ENCODE measurements around the gene KIAA0825. TPM values are rescaled to one million over a fixed set of nuclear protein-coding genes. Genes with fewer than 3 reads are reported as not detected.

KIAA0825 gene
- total RNA-seq, 2 experiments from 2014 or later, result 0.19 to 0.32 TPM

DNA sequence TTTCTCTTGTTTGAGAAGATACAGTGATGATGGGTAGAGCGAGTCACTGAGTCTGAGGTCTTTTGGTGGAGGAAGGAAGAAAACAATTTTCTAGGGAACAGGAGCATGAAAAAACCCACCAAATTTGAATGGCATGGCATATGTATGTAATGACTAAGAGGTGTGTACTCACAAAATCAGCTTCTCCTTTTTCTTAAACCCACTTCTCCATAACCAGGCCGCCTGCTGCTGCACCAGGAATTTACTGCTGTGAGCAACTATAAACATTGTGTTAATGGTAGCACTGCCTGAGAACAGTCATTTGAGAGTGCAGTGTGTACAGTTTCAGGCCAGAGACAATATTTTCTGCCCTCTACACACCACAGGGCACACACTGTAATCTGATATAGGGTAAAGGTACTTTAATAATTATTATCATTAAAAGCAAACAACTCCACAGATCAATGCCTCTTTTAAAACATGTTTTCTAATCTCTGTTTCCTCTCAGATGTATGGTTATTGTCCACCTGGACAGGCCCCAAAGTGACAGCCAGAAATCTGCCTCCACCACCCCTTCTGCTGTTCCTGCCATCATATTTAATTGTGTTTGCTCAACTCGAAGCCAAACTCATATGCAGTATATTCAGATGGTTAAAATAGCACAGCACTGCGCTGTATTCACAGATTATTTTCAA is 241.6 kb downstream of the KIAA0825 start:
- Histone ChIP-seq H3K79me2 (ENCODE audit: insufficient read depth, low read depth, low read length) (no peaks in the 10 kb centered on the region), H3K4me3 (ENCODE audit: low read depth, low read length, poor library complexity, severe bottlenecking) (no peak overlapping the region), H3K9me2 (ENCODE audit: insufficient read depth, low read length) (no peaks in the 10 kb centered on the region), H4K20me1 (ENCODE audit: insufficient read depth, low read length) (no peaks in the 10 kb centered on the region), H3K4me1 (ENCODE audit: insufficient read depth, low read length, poor library complexity, severe bottlenecking) (no peaks in the 10 kb centered on the region), H3K36me3 (ENCODE audit: insufficient read depth, low read length) (no peaks in the 10 kb centered on the region), H3K9me3 (ENCODE audit: low read length) (no peaks in the 10 kb centered on the region), H3K4me2 (ENCODE audit: low read length) (no peak overlapping the region), H3K27ac (ENCODE audit: low read depth, low read length, poor library complexity, severe bottlenecking) (no peak overlapping the region), H2AFZ (ENCODE audit: low read length) (no peak overlapping the region)
- BruUV-seq (replicated peaks), result no TSS peak
- DNase-seq (ENCODE audit: low spot score), result no peak
- intact Hi-C loops (cut with micrococcal nuclease; ENCODE audit: unreplicated experiment), result no loop called here
- TF ChIP-seq, protein P1, sequence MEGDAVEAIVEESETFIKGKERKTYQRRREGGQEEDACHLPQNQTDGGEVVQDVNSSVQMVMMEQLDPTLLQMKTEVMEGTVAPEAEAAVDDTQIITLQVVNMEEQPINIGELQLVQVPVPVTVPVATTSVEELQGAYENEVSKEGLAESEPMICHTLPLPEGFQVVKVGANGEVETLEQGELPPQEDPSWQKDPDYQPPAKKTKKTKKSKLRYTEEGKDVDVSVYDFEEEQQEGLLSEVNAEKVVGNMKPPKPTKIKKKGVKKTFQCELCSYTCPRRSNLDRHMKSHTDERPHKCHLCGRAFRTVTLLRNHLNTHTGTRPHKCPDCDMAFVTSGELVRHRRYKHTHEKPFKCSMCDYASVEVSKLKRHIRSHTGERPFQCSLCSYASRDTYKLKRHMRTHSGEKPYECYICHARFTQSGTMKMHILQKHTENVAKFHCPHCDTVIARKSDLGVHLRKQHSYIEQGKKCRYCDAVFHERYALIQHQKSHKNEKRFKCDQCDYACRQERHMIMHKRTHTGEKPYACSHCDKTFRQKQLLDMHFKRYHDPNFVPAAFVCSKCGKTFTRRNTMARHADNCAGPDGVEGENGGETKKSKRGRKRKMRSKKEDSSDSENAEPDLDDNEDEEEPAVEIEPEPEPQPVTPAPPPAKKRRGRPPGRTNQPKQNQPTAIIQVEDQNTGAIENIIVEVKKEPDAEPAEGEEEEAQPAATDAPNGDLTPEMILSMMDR (conservative IDR thresholded peaks at IDR 0.05; ENCODE audit: low read length), result no peak
- TF ChIP-seq EZH2phosphoT487 (IDR thresholded peaks at IDR 0.05; ENCODE audit: borderline replicate concordance, low read depth, low read length), result no peak
- CTCF ChIA-PET (ENCODE audit: unreplicated experiment), result no interaction called here
- POLR2A ChIA-PET, result interaction anchor here (0.5 kb wide), 1 partner anchor 157 kb away, joined by 3 read pairs; no protein-coding TSS in a partner anchor

DNA sequence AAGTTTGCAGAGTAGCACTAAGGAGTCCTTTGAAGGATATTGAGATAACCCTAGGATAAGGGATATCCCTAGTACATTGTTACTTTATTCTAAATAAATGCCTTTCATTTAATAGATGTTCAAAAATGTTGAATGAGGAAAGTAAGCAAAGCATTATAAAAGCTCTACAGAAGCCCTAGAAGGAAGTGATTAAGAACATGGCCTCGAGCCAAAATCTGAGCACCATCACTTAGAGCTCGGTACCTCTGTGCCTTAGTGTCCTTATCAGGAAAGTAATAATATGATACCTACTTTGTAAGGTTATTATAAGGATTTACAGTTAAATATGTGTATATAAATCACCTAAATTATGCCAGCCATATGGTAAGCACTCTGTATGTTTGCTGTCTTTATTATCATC is 242.6 kb downstream of the KIAA0825 start:
- BruUV-seq (replicated peaks), result no TSS peak
- CTCF ChIA-PET (ENCODE audit: unreplicated experiment), result no interaction called here

DNA sequence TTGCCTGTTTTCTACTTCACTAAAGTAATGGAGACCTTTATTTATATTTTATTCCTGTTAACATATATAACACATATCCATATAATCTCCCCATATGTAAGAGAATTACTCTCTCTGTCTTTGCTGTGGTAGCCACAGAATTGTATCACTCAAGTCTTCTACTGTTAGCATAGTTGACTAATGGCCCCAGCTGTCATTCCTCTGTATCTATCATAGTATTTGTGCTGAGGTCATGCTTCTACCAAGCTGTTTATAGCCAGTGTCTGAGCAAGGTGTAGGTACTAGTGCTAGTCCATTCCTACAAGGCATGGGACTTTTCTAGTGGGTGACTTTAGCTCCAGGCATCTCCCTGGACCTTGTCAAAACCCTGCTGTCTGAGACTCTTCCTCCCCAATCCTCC is 244.1 kb downstream of the KIAA0825 start:
- BruUV-seq (replicated peaks), result no TSS peak
- CTCF ChIA-PET (ENCODE audit: unreplicated experiment), result no interaction called here
- intact Hi-C loops (cut with micrococcal nuclease; ENCODE audit: unreplicated experiment), result no loop called here
- Histone ChIP-seq H3K4me3 (ENCODE audit: low read depth, low read length, poor library complexity, severe bottlenecking) (no peak overlapping the region), H3K36me3 (ENCODE audit: insufficient read depth, low read length) (no peaks in the 10 kb centered on the region), H3K79me2 (ENCODE audit: insufficient read depth, low read depth, low read length) (no peaks in the 10 kb centered on the region), H3K4me1 (ENCODE audit: insufficient read depth, low read length, poor library complexity, severe bottlenecking) (no peaks in the 10 kb centered on the region), H2AFZ (ENCODE audit: low read length) (no peak overlapping the region), H3K9me3 (ENCODE audit: low read length) (no peaks in the 10 kb centered on the region), H4K20me1 (ENCODE audit: insufficient read depth, low read length) (no peaks in the 10 kb centered on the region), H3K27ac (ENCODE audit: low read depth, low read length, poor library complexity, severe bottlenecking) (no peak overlapping the region), H3K9me2 (ENCODE audit: insufficient read depth, low read length) (no peaks in the 10 kb centered on the region), H3K4me2 (ENCODE audit: low read length) (no peak overlapping the region)
- no peak for DNase-seq (ENCODE audit: low spot score)
- POLR2A ChIA-PET, result no interaction called here
- TF ChIP-seq EZH2phosphoT487 (IDR thresholded peaks at IDR 0.05; ENCODE audit: borderline replicate concordance, low read depth, low read length), result no peak
- TF ChIP-seq, protein P1 (conservative IDR thresholded peaks at IDR 0.05; ENCODE audit: low read length), result no peak

More for the DNA sequence above, 242.6 kb downstream of the KIAA0825 start:
- DNase-seq (ENCODE audit: low spot score), result no peak
- Histone ChIP-seq H3K4me3 (ENCODE audit: low read depth, low read length, poor library complexity, severe bottlenecking) (no peak overlapping the region), H3K79me2 (ENCODE audit: insufficient read depth, low read depth, low read length) (no peaks in the 10 kb centered on the region), H3K4me2 (ENCODE audit: low read length) (no peak overlapping the region), H3K4me1 (ENCODE audit: insufficient read depth, low read length, poor library complexity, severe bottlenecking) (no peaks in the 10 kb centered on the region), H4K20me1 (ENCODE audit: insufficient read depth, low read length) (no peaks in the 10 kb centered on the region), H3K9me2 (ENCODE audit: insufficient read depth, low read length) (no peaks in the 10 kb centered on the region), H3K27ac (ENCODE audit: low read depth, low read length, poor library complexity, severe bottlenecking) (no peak overlapping the region), H3K36me3 (ENCODE audit: insufficient read depth, low read length) (no peaks in the 10 kb centered on the region), H3K9me3 (ENCODE audit: low read length) (no peaks in the 10 kb centered on the region), H2AFZ (ENCODE audit: low read length) (no peak overlapping the region)
- intact Hi-C loops (cut with micrococcal nuclease; ENCODE audit: unreplicated experiment), result no loop called here
- POLR2A ChIA-PET, result interaction anchor here (0.6 kb wide), 1 partner anchor 45 kb away, joined by 4 read pairs; no protein-coding TSS in a partner anchor
- TF ChIP-seq EZH2phosphoT487 (IDR thresholded peaks at IDR 0.05; ENCODE audit: borderline replicate concordance, low read depth, low read length), result no peak
- TF ChIP-seq, protein P1 (conservative IDR thresholded peaks at IDR 0.05; ENCODE audit: low read length), result no peak
